ENCODE data around the gene DAZAP2.
A peak's percentile ranks its signal among the peaks of the same experiment; 100 is the strongest.
"Not testable (repeated sequence)": the region's sequence is repeated elsewhere in the genome, so short reads cannot be mapped to it uniquely, and the experiment has no call there.

The DAZAP2 gene

GRCh38 chr12:51217133-51217967 is 21.3 kb upstream of the DAZAP2 start:
- DNase-seq: peak; percentile 47

- peak; percentile 63 for DNase-seq
These were observed 20.5 kb upstream of the DAZAP2 start, which contains the start of gene POU6F1 for GRCh38 chr12:51217968-51218606. TSS of gene POU6F1 (minus strand) at chr12:51218062. CDS start at chr12:51206836, 11,226 bp downstream.

- no peak for DNase-seq
These were observed 19.9 kb upstream of the DAZAP2 start for GRCh38 chr12:51218607-51219161.

GRCh38 chr12:51219322-51219721 is 19.3 kb upstream of the DAZAP2 start:
- DNase-seq: no peak

- DNase-seq: not testable (repeated sequence)
These were observed 18.8 kb upstream of the DAZAP2 start for GRCh38 chr12:51219857-51220256.

- DNase-seq: no peak
These were observed 16.2 kb upstream of the DAZAP2 start for GRCh38 chr12:51222461-51222860.

GRCh38 chr12:51224625-51225024 is 14.0 kb upstream of the DAZAP2 start:
- no peak for DNase-seq

GRCh38 chr12:51225234-51225633 is 13.4 kb upstream of the DAZAP2 start:
- no peak for DNase-seq

GRCh38 chr12:51225771-51226170 is 12.9 kb upstream of the DAZAP2 start:
- no peak for DNase-seq

- not testable (repeated sequence) for DNase-seq
These were observed 11.5 kb upstream of the DAZAP2 start for GRCh38 chr12:51227112-51227511.

- DNase-seq: no peak
These were observed 10.7 kb upstream of the DAZAP2 start for GRCh38 chr12:51227962-51228361.

GRCh38 chr12:51229116-51229809 is 9.4 kb upstream of the DAZAP2 start:
- no peak for DNase-seq

- no peak for DNase-seq
These were observed 6.0 kb upstream of the DAZAP2 start for GRCh38 chr12:51232642-51233041.

GRCh38 chr12:51234530-51234929 is 4.1 kb upstream of the DAZAP2 start:
- no peak for DNase-seq

- no peak for DNase-seq
These were observed 553 bp upstream of the DAZAP2 start for GRCh38 chr12:51238037-51238509.

GRCh38 chr12:51240971-51241370 is 2.3 kb downstream of the DAZAP2 start:
- no peak for DNase-seq

- no peak for DNase-seq
These were observed 3.5 kb downstream of the DAZAP2 start for GRCh38 chr12:51242120-51242519.

- no peak for DNase-seq
These were observed 4.2 kb downstream of the DAZAP2 start for GRCh38 chr12:51242876-51243275.

GRCh38 chr12:51244269-51244668 is 5.6 kb downstream of the DAZAP2 start:
- DNase-seq: no peak

- DNase-seq: no peak
These were observed 7.0 kb downstream of the DAZAP2 start for GRCh38 chr12:51245476-51246253.

- DNase-seq: no peak
These were observed 7.7 kb downstream of the DAZAP2 start for GRCh38 chr12:51246254-51246853.

Data from stimulated activated CD4-positive, alpha-beta T cell treated with anti-CD3 and anti-CD28 coated beads, Interleukin-12 subunit alpha, Interleukin-12 subunit beta, amount 100 ng/mL, for 4 hours (primary cell).